Suprapubic skin (tissue), 3 donors: ENCODE results near the gene ALG6.

Experiments
- EP300 ChIP-seq: sonication (generic); formaldehyde crosslinking; IDR thresholded peaks from one replicate; pipeline ENCODE4 v1.6.1; 2017; ENCODE audit warnings: antibody characterized with exemption
- TF ChIP-seq, protein P1 (sequence below), 2 donors: fragments of 200-600 bp in 1 of 2; fragments of 450-650 bp in 1 of 2; sonication (generic) in 1 of 2; IDR thresholded peaks; one replicate each; pipeline ENCODE4 v1.5.1; 2016 to 2019; ENCODE audit warnings: antibody characterized with exemption in 2 of 2, mild to moderate bottlenecking in 1 of 2, moderate library complexity in 1 of 2

DNA sequence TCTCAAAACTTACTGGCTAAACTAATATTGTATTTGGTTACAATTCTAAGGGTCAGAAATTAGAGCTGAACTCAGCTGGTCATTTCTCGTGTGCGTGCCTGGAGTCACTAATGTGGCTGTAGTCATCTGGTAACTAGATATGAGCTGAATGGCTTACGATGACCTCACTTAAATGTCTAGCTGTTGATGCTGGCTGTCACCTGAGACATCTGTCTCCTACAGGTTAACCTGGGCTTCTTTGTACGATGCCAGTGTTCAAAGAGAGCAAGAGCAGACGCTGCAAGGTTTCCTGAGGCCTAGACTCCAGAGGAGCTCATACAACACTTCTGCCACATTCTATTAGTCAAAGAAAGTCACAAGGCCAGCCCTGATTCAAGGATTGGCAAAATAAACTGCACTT, 17.1 kb upstream of the ALG6 start:
- TF ChIP-seq, protein P1, sequence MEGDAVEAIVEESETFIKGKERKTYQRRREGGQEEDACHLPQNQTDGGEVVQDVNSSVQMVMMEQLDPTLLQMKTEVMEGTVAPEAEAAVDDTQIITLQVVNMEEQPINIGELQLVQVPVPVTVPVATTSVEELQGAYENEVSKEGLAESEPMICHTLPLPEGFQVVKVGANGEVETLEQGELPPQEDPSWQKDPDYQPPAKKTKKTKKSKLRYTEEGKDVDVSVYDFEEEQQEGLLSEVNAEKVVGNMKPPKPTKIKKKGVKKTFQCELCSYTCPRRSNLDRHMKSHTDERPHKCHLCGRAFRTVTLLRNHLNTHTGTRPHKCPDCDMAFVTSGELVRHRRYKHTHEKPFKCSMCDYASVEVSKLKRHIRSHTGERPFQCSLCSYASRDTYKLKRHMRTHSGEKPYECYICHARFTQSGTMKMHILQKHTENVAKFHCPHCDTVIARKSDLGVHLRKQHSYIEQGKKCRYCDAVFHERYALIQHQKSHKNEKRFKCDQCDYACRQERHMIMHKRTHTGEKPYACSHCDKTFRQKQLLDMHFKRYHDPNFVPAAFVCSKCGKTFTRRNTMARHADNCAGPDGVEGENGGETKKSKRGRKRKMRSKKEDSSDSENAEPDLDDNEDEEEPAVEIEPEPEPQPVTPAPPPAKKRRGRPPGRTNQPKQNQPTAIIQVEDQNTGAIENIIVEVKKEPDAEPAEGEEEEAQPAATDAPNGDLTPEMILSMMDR (IDR thresholded peaks at IDR 0.05) = no peak
- TF ChIP-seq EP300 = no peak
